HL-60 (cell line): ENCODE measurements around the gene RPS4Y1.

Experiments
- POLR2AphosphoS5 ChIP-seq: IDR thresholded peaks from 2 replicates; pipeline ENCODE4 v1.6.1; 2012; ENCODE audit warnings: low read depth
- SPI1 ChIP-seq: IDR thresholded peaks from 2 replicates; pipeline ENCODE4 v1.6.1; 2012; ENCODE audit warnings: low read depth, mild to moderate bottlenecking, borderline replicate concordance
- TF ChIP-seq, protein P1 (sequence below): IDR thresholded peaks from one replicate; pipeline ENCODE4 v1.5.1; 2011; ENCODE audit warnings: low read length, control low read depth, inconsistent platforms; ENCODE audit not compliant: insufficient read depth
- TF ChIP-seq, protein P2 (sequence below): IDR thresholded peaks from 2 replicates; pipeline ENCODE4 v1.6.1; 2012; ENCODE audit warnings: low read depth; ENCODE audit not compliant: insufficient replicate concordance

DNA sequence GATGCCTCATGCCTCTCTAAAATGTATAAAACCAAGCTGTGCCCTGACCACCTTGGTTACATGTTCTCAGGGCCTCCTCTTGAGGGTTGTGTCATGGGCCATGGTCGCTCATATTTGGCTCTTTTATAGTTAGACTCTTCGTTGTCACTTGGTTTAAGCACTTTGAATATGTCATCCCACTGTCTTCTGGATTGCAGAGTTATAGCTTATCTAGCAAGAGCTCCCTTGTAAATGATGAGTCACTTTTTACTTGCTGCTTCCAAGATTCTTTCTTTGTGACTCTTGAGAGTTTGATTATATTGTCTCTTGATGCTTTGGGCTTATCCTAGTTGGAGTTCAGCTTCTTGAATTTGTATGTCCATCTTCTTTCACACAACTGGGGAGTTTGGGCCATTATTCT, 19.1 kb downstream of the RPS4Y1 start:
- TF ChIP-seq, protein P1, sequence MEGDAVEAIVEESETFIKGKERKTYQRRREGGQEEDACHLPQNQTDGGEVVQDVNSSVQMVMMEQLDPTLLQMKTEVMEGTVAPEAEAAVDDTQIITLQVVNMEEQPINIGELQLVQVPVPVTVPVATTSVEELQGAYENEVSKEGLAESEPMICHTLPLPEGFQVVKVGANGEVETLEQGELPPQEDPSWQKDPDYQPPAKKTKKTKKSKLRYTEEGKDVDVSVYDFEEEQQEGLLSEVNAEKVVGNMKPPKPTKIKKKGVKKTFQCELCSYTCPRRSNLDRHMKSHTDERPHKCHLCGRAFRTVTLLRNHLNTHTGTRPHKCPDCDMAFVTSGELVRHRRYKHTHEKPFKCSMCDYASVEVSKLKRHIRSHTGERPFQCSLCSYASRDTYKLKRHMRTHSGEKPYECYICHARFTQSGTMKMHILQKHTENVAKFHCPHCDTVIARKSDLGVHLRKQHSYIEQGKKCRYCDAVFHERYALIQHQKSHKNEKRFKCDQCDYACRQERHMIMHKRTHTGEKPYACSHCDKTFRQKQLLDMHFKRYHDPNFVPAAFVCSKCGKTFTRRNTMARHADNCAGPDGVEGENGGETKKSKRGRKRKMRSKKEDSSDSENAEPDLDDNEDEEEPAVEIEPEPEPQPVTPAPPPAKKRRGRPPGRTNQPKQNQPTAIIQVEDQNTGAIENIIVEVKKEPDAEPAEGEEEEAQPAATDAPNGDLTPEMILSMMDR = no peak
- TF ChIP-seq POLR2AphosphoS5 (no peak), SPI1 (no peak)
- TF ChIP-seq, protein P2, sequence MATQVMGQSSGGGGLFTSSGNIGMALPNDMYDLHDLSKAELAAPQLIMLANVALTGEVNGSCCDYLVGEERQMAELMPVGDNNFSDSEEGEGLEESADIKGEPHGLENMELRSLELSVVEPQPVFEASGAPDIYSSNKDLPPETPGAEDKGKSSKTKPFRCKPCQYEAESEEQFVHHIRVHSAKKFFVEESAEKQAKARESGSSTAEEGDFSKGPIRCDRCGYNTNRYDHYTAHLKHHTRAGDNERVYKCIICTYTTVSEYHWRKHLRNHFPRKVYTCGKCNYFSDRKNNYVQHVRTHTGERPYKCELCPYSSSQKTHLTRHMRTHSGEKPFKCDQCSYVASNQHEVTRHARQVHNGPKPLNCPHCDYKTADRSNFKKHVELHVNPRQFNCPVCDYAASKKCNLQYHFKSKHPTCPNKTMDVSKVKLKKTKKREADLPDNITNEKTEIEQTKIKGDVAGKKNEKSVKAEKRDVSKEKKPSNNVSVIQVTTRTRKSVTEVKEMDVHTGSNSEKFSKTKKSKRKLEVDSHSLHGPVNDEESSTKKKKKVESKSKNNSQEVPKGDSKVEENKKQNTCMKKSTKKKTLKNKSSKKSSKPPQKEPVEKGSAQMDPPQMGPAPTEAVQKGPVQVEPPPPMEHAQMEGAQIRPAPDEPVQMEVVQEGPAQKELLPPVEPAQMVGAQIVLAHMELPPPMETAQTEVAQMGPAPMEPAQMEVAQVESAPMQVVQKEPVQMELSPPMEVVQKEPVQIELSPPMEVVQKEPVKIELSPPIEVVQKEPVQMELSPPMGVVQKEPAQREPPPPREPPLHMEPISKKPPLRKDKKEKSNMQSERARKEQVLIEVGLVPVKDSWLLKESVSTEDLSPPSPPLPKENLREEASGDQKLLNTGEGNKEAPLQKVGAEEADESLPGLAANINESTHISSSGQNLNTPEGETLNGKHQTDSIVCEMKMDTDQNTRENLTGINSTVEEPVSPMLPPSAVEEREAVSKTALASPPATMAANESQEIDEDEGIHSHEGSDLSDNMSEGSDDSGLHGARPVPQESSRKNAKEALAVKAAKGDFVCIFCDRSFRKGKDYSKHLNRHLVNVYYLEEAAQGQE = no peak
